K562 (cell line): ENCODE data around the gene CC2D1A. TPM values are rescaled to one million over a fixed set of nuclear protein-coding genes. Genes with fewer than 3 reads are reported as not detected.

ENCODE experiments used
- ATF1 ChIP-seq, 2 experiments: fragments of 450-650 bp in 1 of 2; IDR thresholded peaks; 2 replicates each; pipeline ENCODE4 v1.6.1; 2016; ENCODE audit warnings: missing compliant biosample characterization in 1 of 2, missing genetic modification characterization in 1 of 2
- BHLHE40 ChIP-seq: IDR thresholded peaks from 2 replicates; pipeline ENCODE4 v1.6.1; 2011; ENCODE audit warnings: low read length, improper control_type of control experiment
- CXXC5 ChIP-seq: fragments of 250-450 bp; sonication (Bioruptor Pico); IDR thresholded peaks from 2 replicates; pipeline ENCODE4 v1.8.0; 2022; ENCODE audit warnings: inconsistent platforms, mild to moderate bottlenecking, moderate library complexity
- ETS2 ChIP-seq: IDR thresholded peaks from 2 replicates; pipeline ENCODE4 v1.6.1; 2016; ENCODE audit warnings: borderline replicate concordance, missing genetic modification characterization, mild to moderate bottlenecking, moderate library complexity, missing compliant biosample characterization; ENCODE audit not compliant: poor library complexity, severe bottlenecking
- GATAD2A ChIP-seq: fragments of 450-650 bp; IDR thresholded peaks from 2 replicates; pipeline ENCODE4 v1.6.1; 2017
- HDAC8 ChIP-seq: fragments of 450-650 bp; IDR thresholded peaks from 2 replicates; pipeline ENCODE4 v1.6.1; 2016; ENCODE audit warnings: mild to moderate bottlenecking, missing genetic modification characterization, moderate library complexity, missing compliant biosample characterization
- NBN ChIP-seq: fragments of 450-650 bp; IDR thresholded peaks from 2 replicates; pipeline ENCODE4 v1.6.1; 2016; ENCODE audit warnings: low read depth, mild to moderate bottlenecking
- NCOA4 ChIP-seq: fragments of 450-650 bp; IDR thresholded peaks from 2 replicates; pipeline ENCODE4 v1.6.1; 2018; ENCODE audit warnings: mild to moderate bottlenecking; ENCODE audit not compliant: partially characterized antibody
- NFIC ChIP-seq: fragments of 450-650 bp; IDR thresholded peaks from 2 replicates; pipeline ENCODE4 v1.6.1; 2017; ENCODE audit warnings: mild to moderate bottlenecking, inconsistent platforms
- PCBP1 ChIP-seq: fragments of 200-400 bp; formaldehyde crosslinking; IDR thresholded peaks from 2 replicates; pipeline ENCODE4 v1.6.1; 2018; ENCODE audit warnings: mild to moderate bottlenecking, low read depth, low read length; ENCODE audit not compliant: poor library complexity, severe bottlenecking
- RAD21 ChIP-seq, 2 experiments: fragments of 250-450 bp in 1 of 2; fragments of 450-650 bp in 1 of 2; sonication (Bioruptor Pico) in 1 of 2; formaldehyde crosslinking in 1 of 2; IDR thresholded peaks in 1 of 2; conservative IDR thresholded peaks in 1 of 2; 2 replicates each; pipeline versions ENCODE4 v1.4.0 to v1.8.0; 2020 to 2022; ENCODE audit warnings: mild to moderate bottlenecking in 2 of 2, moderate library complexity in 1 of 2
- RB1 ChIP-seq: fragments of 450-650 bp; IDR thresholded peaks from 2 replicates; pipeline ENCODE4 v1.6.1; 2017; ENCODE audit warnings: low read depth, mild to moderate bottlenecking
- SRF ChIP-seq, 2 experiments: fragments of 250-450, 450-650 bp in 1 of 2; sonication (Bioruptor Pico) in 1 of 2; sonication (generic) in 1 of 2; formaldehyde crosslinking; IDR thresholded peaks; 2 replicates each; pipeline versions ENCODE4 v1.5.0 to v1.5.1; 2020 to 2022; ENCODE audit warnings: mild to moderate bottlenecking in 1 of 2, missing genetic modification reagents in 1 of 2
- YY1 ChIP-seq, 3 experiments: IDR thresholded peaks; 2 replicates each; pipeline ENCODE4 v1.6.1; 2011; ENCODE audit warnings: low read length in 2 of 3, mild to moderate bottlenecking in 2 of 3, moderate library complexity in 2 of 3, borderline replicate concordance in 1 of 3, control low read depth in 1 of 3, low read depth in 1 of 3; ENCODE audit not compliant: insufficient read depth in 3 of 3, insufficient replicate concordance in 2 of 3, control insufficient read depth in 1 of 3, insufficient read length in 1 of 3; ENCODE audit errors: extremely low read depth in 1 of 3
- ZBTB7A ChIP-seq: IDR thresholded peaks from 2 replicates; pipeline ENCODE4 v1.6.1; 2011; ENCODE audit warnings: low read depth, mild to moderate bottlenecking, low read length, moderate library complexity, borderline replicate concordance; ENCODE audit not compliant: control insufficient read depth
- ZKSCAN1 ChIP-seq: fragments of 150-350 bp; IDR thresholded peaks from 2 replicates; pipeline ENCODE4 v1.6.1; 2016; ENCODE audit warnings: low read depth, low read length
- ZNF174 ChIP-seq: fragments of 250-450 bp; sonication (Bioruptor Pico); IDR thresholded peaks from 2 replicates; pipeline ENCODE4 v1.4.0; 2020; ENCODE audit warnings: mild to moderate bottlenecking
- polyA plus RNA-seq, 8 experiments: library from polyadenylated mRNA; depleted of rRNA in 4 of 8; stranded (reverse) in 5 of 8; unstranded in 3 of 8; fragments of >200 nt; fragmentation: Nextera tagmentation in 2 of 8; fragmentation: Illumina TruSeq in 1 of 8; extraction: Ambion mirVana in 2 of 8; extraction: Trizol in 1 of 8; gene quantifications; 2 replicates each; pipeline versions ENCODE4 v1.2.1 to v1.2.3, GENCODE V29; 2011 to 2014; ENCODE audit warnings: inconsistent platforms in 1 of 8, missing spikeins in 1 of 8
- total RNA-seq, 7 experiments: library from RNA; depleted of rRNA in 6 of 7; stranded (reverse); fragments of >200 nt in 6 of 7; fragmentation: Illumina TruSeq in 2 of 7; extraction: Trizol in 2 of 7; gene quantifications; 2 replicates each; pipeline versions ENCODE4 v1.2.1 to v1.2.3, GENCODE V29; 2011 to 2021; ENCODE audit warnings: low replicate concordance in 1 of 7
- TF ChIP-seq, protein P1 (sequence below): sonication (generic); formaldehyde crosslinking; IDR thresholded peaks from 2 replicates; pipeline ENCODE4 v1.8.0; 2022; ENCODE audit warnings: mild to moderate bottlenecking, missing genetic modification reagents
- TF ChIP-seq, protein P2 (sequence below): fragments of 250-450 bp; sonication (Bioruptor Pico); IDR thresholded peaks from 2 replicates; pipeline ENCODE4 v1.4.0; 2020; ENCODE audit warnings: mild to moderate bottlenecking, moderate library complexity, borderline replicate concordance

Gene CC2D1A
- total and polyA plus RNA-seq, 9 of the 15 experiments (the other 6 are each of a cell fraction or from before 2014, with no cell fraction given), result 0.32 to 31.0 (median 12.9) TPM

DNA sequence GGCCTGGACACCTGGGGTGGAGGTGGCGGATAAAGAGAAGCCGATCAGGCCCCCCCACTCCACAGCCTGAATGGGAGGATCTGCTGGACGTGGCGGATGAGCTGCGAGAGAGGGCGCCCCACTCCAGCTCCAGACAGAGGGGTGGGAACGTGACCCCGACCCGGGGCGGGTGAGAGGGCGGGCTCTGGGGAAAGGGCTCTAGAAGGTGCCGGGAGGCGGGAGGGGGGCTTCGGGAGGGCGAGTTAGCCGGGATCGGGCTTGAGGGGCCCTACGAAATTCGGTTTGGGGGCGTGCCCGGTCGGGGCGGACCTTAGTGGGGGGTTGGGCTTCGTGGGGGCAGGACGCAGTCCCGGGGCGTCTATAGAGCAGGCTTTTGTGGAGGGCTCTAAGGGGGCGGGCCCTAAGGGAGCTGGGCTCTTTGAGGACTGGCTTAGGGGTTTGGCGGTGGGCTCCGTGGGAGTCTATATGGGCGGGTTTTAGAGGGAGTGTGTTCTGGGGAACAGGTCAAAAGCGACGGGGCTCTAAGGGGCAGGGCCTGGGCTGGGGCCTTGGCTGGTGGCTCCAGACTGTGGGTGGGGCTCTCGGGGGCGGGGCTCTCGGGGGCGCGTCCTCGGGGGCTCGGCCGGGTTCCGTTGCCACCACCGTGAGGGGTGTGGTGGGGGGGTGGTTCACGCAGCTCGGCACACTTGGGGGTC lies 33.2 kb upstream of the CC2D1A start (continued):
- TF ChIP-seq PCBP1 (no peak), ATF1 (CRISPR knock-in tag; IDR thresholded peaks at IDR 0.05) (no peak), ATF1 (tag; IDR thresholded peaks at IDR 0.05) (peak; percentile 36; the same call in 1 of the 2 replicates), NBN (peak; percentile 29; the same call in 1 of the 2 replicates), GATAD2A (no peak), NFIC (peak; percentile 46), CXXC5 (peak; percentile 30; the same call in 1 of the 2 replicates), ETS2 (no peak), RAD21 (CRISPR knock-in tag; conservative IDR thresholded peaks at IDR 0.05 in 1 of 2, IDR thresholded peaks at IDR 0.05 in 1 of 2) (peak in 1 of 2 experiments; percentile 58; a peak in 3 of 4 replicates), ZBTB7A (peak; percentile 94; the same call in 1 of the 2 replicates), NCOA4 (no peak), BHLHE40 (peak; percentile 80; the same call in 1 of the 2 replicates), SRF (CRISPR knock-in tag; IDR thresholded peaks at IDR 0.05) (no peak), YY1 (IDR thresholded peaks at IDR 0.05; ENCODE audit: borderline replicate concordance in 1 of 3, control insufficient read depth in 1 of 3, extremely low read depth in 1 of 3, insufficient read depth in 3 of 3, insufficient read length in 1 of 3, insufficient replicate concordance in 2 of 3, low read depth in 1 of 3, low read length in 2 of 3) (no peak), ZNF174 (CRISPR knock-in tag) (no peak), ZKSCAN1 (0 out of 2 replicates have a peak, but pooled peaks have one; percentile 36), HDAC8 (tag) (no peak), RB1 (peak; percentile 26; the same call in 1 of the 2 replicates)
- TF ChIP-seq, protein P1, sequence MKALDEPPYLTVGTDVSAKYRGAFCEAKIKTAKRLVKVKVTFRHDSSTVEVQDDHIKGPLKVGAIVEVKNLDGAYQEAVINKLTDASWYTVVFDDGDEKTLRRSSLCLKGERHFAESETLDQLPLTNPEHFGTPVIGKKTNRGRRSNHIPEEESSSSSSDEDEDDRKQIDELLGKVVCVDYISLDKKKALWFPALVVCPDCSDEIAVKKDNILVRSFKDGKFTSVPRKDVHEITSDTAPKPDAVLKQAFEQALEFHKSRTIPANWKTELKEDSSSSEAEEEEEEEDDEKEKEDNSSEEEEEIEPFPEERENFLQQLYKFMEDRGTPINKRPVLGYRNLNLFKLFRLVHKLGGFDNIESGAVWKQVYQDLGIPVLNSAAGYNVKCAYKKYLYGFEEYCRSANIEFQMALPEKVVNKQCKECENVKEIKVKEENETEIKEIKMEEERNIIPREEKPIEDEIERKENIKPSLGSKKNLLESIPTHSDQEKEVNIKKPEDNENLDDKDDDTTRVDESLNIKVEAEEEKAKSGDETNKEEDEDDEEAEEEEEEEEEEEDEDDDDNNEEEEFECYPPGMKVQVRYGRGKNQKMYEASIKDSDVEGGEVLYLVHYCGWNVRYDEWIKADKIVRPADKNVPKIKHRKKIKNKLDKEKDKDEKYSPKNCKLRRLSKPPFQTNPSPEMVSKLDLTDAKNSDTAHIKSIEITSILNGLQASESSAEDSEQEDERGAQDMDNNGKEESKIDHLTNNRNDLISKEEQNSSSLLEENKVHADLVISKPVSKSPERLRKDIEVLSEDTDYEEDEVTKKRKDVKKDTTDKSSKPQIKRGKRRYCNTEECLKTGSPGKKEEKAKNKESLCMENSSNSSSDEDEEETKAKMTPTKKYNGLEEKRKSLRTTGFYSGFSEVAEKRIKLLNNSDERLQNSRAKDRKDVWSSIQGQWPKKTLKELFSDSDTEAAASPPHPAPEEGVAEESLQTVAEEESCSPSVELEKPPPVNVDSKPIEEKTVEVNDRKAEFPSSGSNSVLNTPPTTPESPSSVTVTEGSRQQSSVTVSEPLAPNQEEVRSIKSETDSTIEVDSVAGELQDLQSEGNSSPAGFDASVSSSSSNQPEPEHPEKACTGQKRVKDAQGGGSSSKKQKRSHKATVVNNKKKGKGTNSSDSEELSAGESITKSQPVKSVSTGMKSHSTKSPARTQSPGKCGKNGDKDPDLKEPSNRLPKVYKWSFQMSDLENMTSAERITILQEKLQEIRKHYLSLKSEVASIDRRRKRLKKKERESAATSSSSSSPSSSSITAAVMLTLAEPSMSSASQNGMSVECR, result no peak
- TF ChIP-seq, protein P2, sequence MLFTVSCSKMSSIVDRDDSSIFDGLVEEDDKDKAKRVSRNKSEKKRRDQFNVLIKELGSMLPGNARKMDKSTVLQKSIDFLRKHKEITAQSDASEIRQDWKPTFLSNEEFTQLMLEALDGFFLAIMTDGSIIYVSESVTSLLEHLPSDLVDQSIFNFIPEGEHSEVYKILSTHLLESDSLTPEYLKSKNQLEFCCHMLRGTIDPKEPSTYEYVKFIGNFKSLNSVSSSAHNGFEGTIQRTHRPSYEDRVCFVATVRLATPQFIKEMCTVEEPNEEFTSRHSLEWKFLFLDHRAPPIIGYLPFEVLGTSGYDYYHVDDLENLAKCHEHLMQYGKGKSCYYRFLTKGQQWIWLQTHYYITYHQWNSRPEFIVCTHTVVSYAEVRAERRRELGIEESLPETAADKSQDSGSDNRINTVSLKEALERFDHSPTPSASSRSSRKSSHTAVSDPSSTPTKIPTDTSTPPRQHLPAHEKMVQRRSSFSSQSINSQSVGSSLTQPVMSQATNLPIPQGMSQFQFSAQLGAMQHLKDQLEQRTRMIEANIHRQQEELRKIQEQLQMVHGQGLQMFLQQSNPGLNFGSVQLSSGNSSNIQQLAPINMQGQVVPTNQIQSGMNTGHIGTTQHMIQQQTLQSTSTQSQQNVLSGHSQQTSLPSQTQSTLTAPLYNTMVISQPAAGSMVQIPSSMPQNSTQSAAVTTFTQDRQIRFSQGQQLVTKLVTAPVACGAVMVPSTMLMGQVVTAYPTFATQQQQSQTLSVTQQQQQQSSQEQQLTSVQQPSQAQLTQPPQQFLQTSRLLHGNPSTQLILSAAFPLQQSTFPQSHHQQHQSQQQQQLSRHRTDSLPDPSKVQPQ (CRISPR knock-in tag), result no peak
